ENCODE data around the gene CHAF1B. TPM values are rescaled to one million over a fixed set of nuclear protein-coding genes. Genes with fewer than 3 reads are reported as not detected.

The CHAF1B gene
- total RNA-seq, 2 experiments from 2014 or later: 18.8 to 23.9 TPM

DNA sequence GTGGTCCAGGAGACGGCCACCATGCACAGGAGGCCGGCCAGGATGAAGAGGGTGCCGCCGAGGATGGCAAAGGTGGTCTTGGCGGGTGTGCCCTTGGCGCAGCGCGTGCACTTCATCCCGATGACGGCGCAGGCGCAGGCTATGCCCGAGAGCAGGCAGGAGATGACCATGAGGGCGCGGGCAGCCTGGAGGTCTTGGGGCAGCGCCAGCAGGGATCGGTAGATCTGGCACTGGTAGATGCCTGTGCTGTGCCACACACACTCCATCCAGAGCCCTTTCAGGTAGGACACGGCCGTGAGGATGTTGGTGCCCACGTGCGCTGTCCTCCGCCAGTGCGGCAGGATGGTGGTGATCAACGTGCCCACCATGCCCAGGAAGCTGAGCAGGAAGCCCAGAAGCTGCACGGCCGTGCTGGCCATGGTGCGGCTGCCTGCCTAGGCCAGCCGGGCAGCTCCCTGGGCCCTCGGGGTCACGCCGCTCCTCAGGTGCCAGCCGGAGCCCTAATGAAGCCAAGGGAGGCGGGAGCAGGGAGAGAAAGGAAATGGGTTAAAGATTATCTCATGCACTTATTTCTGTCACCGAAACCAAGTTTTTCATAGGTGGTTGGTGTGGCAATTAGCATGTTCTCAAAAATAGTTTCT, 76.2 kb downstream of the CHAF1B start:
- H3K36me3 Mint-ChIP-seq (ENCODE audit: low read depth): no peaks in the 10 kb centered on the region
- peaks cover 1% of the 10 kb centered on the region for H3K27me3 Mint-ChIP-seq
- no peak overlapping the region for H3K27ac Mint-ChIP-seq
- no peak overlapping the region for H3K4me3 Mint-ChIP-seq
- DNase-seq: no peak
- POLR2A ChIA-PET: no interaction called here
- H3K9me3 Mint-ChIP-seq: no peaks in the 10 kb centered on the region
- CTCF ChIA-PET: no interaction called here
- no peaks in the 10 kb centered on the region for H3K4me1 Mint-ChIP-seq

DNA sequence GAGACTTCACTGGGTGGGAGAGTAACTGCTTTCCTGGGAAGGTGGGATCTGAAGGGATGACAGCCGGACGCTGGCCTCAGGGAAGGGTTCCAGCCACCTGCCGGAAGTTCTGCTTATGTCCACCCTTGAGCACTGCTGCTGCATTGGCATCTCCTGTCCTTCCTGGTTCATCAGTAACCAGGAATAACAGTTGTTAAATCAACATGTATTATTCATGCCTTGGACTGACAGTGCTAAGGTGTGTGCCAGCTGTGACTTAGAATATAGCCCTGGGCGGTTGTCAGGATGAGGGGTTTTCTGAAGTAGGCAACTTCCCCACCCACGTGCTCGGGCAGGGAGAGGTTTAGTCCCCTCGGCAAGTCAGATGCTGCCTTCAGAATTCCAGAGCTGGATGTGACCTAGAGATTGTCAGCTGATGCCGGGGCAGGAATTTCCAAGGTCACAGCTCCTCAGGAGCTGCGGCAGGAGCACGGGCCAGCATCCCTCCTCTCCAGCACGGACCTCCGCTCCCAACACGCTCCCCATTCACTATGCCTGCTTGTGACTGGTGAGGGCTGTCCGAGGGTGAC, 76.8 kb downstream of the CHAF1B start:
- CTCF ChIA-PET: no interaction called here

DNA sequence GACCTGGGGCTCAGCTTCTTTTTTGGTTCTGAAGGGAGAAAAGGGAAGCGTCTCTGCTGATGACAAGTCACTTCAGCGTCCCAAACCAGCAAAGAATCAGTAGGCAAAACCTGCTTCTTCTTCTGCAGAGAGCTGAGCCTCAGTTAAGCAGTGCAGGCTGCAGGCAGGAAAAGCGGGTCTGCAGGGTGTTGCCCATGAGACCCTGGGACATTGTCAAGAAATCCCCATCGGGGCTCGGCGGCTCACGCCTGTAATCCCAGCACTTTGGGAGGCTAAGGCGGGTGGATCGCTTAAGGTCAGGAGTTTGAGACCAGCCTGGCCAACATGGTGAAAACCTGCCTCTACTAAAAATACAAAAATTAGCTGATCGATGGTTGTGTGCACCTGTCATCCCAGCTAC, 78.0 kb downstream of the CHAF1B start:
- Mint-ChIP-seq H3K9me3 (no peaks in the 10 kb centered on the region), H3K4me1 (no peaks in the 10 kb centered on the region), H3K4me3 (no peak overlapping the region), H3K36me3 (ENCODE audit: low read depth) (no peaks in the 10 kb centered on the region), H3K27ac (no peak overlapping the region), H3K27me3 (no peaks in the 10 kb centered on the region)
- ChIA-PET CTCF (no interaction called here), POLR2A (no interaction called here)
- DNase-seq: no peak

More for the DNA sequence above, 76.8 kb downstream of the CHAF1B start:
- Mint-ChIP-seq H3K36me3 (ENCODE audit: low read depth) (no peaks in the 10 kb centered on the region), H3K27me3 (no peaks in the 10 kb centered on the region), H3K4me1 (no peaks in the 10 kb centered on the region), H3K9me3 (no peaks in the 10 kb centered on the region), H3K27ac (no peak overlapping the region), H3K4me3 (no peak overlapping the region)
- no peak for DNase-seq
- POLR2A ChIA-PET: no interaction called here

DNA sequence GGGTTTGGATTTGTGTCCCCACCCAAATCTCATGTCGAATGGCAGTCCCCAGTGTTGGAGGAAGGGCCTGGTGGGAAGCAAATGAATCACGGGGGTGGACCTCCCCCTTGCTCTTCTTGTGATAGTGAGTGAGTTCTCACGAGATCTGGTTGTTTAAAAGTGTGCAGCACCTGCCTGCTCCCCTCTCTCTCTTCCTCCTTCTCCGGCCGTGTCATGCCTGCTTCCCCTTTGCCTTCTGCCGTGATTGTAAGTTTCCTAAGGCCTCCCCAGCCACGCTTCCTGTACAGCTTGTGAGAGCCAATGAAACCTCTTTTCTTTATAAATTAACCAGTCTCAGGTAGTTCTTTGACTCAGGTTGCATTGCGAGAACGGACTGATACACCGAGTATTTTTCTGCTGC, 78.8 kb downstream of the CHAF1B start:
- H3K4me3 Mint-ChIP-seq: no peak overlapping the region
- no peaks in the 10 kb centered on the region for H3K36me3 Mint-ChIP-seq (ENCODE audit: low read depth)
- no peak overlapping the region for H3K27ac Mint-ChIP-seq
- POLR2A ChIA-PET: no interaction called here
- DNase-seq: no peak
- CTCF ChIA-PET: no interaction called here
- H3K9me3 Mint-ChIP-seq: no peaks in the 10 kb centered on the region
- no peaks in the 10 kb centered on the region for H3K27me3 Mint-ChIP-seq
- no peaks in the 10 kb centered on the region for H3K4me1 Mint-ChIP-seq

DNA sequence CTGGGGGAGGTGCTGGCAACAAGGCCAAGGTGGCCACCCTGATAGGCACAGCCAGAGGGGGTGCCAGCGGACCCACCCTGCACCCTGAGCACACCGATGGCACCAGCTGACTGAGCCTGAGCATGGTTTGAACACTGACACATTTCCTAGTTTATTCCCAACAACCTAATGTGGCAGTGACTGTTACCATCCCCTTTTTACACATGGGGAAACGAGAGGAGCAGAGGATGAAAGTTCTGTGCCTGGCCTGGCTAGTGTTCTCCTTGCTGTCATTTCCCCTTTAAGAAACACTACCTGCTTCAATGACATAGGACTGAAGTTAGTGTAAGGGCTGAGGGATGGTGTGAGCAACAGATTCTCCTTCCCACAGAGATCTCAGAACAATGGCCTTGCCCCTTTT, 79.4 kb downstream of the CHAF1B start:
- ChIA-PET CTCF (no interaction called here), POLR2A (no interaction called here)
- no peaks in the 10 kb centered on the region for H3K27me3 Mint-ChIP-seq
- no peak overlapping the region for H3K27ac Mint-ChIP-seq
- no peaks in the 10 kb centered on the region for H3K9me3 Mint-ChIP-seq
- H3K4me1 Mint-ChIP-seq: no peaks in the 10 kb centered on the region
- H3K36me3 Mint-ChIP-seq (ENCODE audit: low read depth): no peaks in the 10 kb centered on the region
- no peak for DNase-seq
- H3K4me3 Mint-ChIP-seq: no peak overlapping the region

DNA sequence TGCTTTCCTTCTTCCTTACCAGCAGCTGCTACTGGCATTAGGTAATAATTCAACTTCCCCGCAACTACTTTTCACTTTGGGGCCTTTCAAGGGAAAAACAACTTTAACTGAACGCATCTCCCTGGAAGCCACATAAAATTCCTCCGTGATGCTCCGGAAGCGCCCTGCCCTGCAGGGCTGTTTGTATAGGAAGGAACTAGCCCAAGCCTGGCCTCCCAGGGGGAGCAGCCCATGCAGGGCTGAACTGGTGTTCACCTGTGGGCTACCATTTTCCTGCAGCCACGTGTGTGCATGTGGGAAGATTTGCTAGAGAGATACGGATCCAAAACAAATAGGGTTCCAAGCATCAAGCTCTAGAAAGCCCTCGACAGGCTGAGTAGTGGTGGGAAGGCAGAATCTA, 80.3 kb downstream of the CHAF1B start:
- POLR2A ChIA-PET: no interaction called here
- CTCF ChIA-PET: no interaction called here
- Mint-ChIP-seq H3K4me1 (no peaks in the 10 kb centered on the region), H3K27me3 (no peaks in the 10 kb centered on the region), H3K4me3 (no peak overlapping the region), H3K36me3 (ENCODE audit: low read depth) (no peaks in the 10 kb centered on the region), H3K9me3 (no peaks in the 10 kb centered on the region), H3K27ac (no peak overlapping the region)
- DNase-seq: no peak

DNA sequence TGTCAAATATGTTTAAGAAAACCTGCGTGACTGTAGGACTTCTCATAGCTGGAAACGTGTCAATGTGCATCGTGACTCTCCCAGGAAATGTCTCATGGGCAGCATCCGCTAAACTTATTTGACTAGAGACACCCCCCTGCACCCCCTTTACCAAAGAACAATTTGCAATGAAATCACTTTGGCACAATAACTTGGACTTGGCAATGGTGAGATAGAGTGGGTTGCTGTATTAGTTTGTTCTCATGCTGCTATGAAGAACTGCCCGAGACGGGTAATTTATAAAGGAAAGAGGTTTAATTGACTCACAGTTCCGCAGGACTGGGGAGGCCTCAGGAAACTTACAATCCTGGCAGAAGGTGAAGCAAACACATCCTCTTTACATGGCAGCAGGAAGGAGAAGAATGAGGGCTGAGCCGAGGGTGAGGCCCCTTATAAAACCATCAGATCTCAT, 80.9 kb downstream of the CHAF1B start:
- no peak overlapping the region for H3K4me3 Mint-ChIP-seq
- ChIA-PET POLR2A (no interaction called here), CTCF (no interaction called here)
- H3K36me3 Mint-ChIP-seq (ENCODE audit: low read depth): no peaks in the 10 kb centered on the region
- H3K27me3 Mint-ChIP-seq: no peaks in the 10 kb centered on the region
- no peak for DNase-seq
- H3K9me3 Mint-ChIP-seq: no peaks in the 10 kb centered on the region
- no peak overlapping the region for H3K27ac Mint-ChIP-seq
- peaks cover 2% of the 10 kb centered on the region for H3K4me1 Mint-ChIP-seq

Other genes starting within 250 kb of the CHAF1B start
- gene DOP1B, start 228.6 kb upstream of the CHAF1B start, total RNA-seq: 10 to 100 TPM; 23.1 to 24.9 TPM
- 10 to 100 TPM; 43.6 to 44.3 TPM for gene MORC3, start 65.2 kb upstream of the CHAF1B start, total RNA-seq
- gene CLDN14, start 94.7 kb downstream of the CHAF1B start, total RNA-seq: not detected

Data from activated CD4-positive, alpha-beta memory T cell treated with anti-CD3 and anti-CD28 coated beads, Interleukin-2, amount 10 ng/mL, durations not matched to agents 7 days and 5 days (primary cell).